Fibroblast of lung (primary cell): Measurements from ENCODE around the gene CACYBP. TPM values are rescaled to one million over a fixed set of nuclear protein-coding genes. Genes with fewer than 3 reads are reported as not detected.

ENCODE experiments used
- DNase-seq, 2 donors: peaks; one replicate each; pipeline versions ENCODE4 v3.0.0 to v3.0.0-alpha.2; 2010; ENCODE audit warnings: low read depth in 2 of 2
- H2AFZ ChIP-seq: 2 replicates; pipeline ENCODE4 v1.5.1; 2012; ENCODE audit warnings: low read length, control low read depth, inconsistent platforms
- H3K27ac ChIP-seq: 2 replicates; pipeline ENCODE4 v1.5.1; 2011; ENCODE audit warnings: low read length, control low read depth; ENCODE audit not compliant: insufficient read depth
- H3K27me3 ChIP-seq: 2 replicates; pipeline ENCODE4 v1.5.1; 2011; ENCODE audit warnings: mild to moderate bottlenecking, low read length; ENCODE audit not compliant: control insufficient read depth, insufficient read depth
- H3K36me3 ChIP-seq: 2 replicates; pipeline ENCODE4 v1.5.1; 2011; ENCODE audit warnings: low read length; ENCODE audit not compliant: control insufficient read depth, insufficient read depth
- H3K4me1 ChIP-seq: 2 replicates; pipeline ENCODE4 v1.5.1; 2011; ENCODE audit warnings: low read length; ENCODE audit not compliant: control insufficient read depth, insufficient read depth; ENCODE audit errors: extremely low read depth
- H3K4me2 ChIP-seq: 2 replicates; pipeline ENCODE4 v1.5.1; 2011; ENCODE audit warnings: low read length, control low read depth; ENCODE audit not compliant: insufficient read depth; ENCODE audit errors: extremely low read depth
- H3K4me3 ChIP-seq, 4 experiments: fragments of 200-600 bp in 1 of 4; sonication (generic) in 1 of 4; replicated peaks in 1 of 4; 2 replicates each; pipeline ENCODE4 v1.5.1; 2011 to 2016; ENCODE audit warnings: low read length in 4 of 4, low read depth in 3 of 4, mild to moderate bottlenecking in 3 of 4, control low read depth in 2 of 4, inconsistent platforms in 1 of 4, mixed read lengths in 1 of 4; ENCODE audit not compliant: insufficient read depth in 1 of 4; ENCODE audit errors: control extremely low read depth in 1 of 4
- H3K79me2 ChIP-seq: 2 replicates; pipeline ENCODE4 v1.5.1; 2012; ENCODE audit warnings: mild to moderate bottlenecking, low read length, inconsistent platforms; ENCODE audit not compliant: control insufficient read depth, insufficient read depth
- H3K9ac ChIP-seq: 2 replicates; pipeline ENCODE4 v1.5.1; 2011; ENCODE audit warnings: mild to moderate bottlenecking, low read length, control low read depth; ENCODE audit not compliant: insufficient read depth
- H3K9me3 ChIP-seq: 2 replicates; pipeline ENCODE4 v1.5.1; 2012; ENCODE audit warnings: low read depth, low read length; ENCODE audit not compliant: control insufficient read depth, insufficient read depth
- H4K20me1 ChIP-seq: 2 replicates; pipeline ENCODE4 v1.5.1; 2011; ENCODE audit warnings: low read length; ENCODE audit not compliant: control insufficient read depth, insufficient read depth; ENCODE audit errors: extremely low read depth
- EZH2 ChIP-seq: IDR thresholded peaks from 2 replicates; pipeline ENCODE4 v1.5.1; 2012; ENCODE audit warnings: low read length, control low read depth, mild to moderate bottlenecking; ENCODE audit errors: missing control alignments
- polyA plus RNA-seq, 2 donors: library from polyadenylated mRNA; depleted of rRNA in 1 of 2; stranded (reverse) in 1 of 2; unstranded in 1 of 2; fragments of >200 nt; gene quantifications; 2 replicates each; pipeline ENCODE4 v1.2.1, GENCODE V29; 2011 to 2012; ENCODE audit warnings: missing spikeins in 1 of 2
- total RNA-seq: library from RNA; depleted of rRNA; stranded (reverse); fragments of >200 nt; gene quantifications from 2 replicates; pipeline ENCODE4 v1.2.1, GENCODE V29; 2014
- TF ChIP-seq, protein P1 (sequence below), 2 donors: IDR thresholded peaks in 1 of 2; conservative IDR thresholded peaks in 1 of 2; 1 replicate in 1 of 2; 2 replicates in 1 of 2; pipeline ENCODE4 v1.5.1; 2011 to 2012; ENCODE audit warnings: low read length in 2 of 2, control low read depth in 1 of 2, inconsistent platforms in 1 of 2, low read depth in 1 of 2, mild to moderate bottlenecking in 1 of 2

CACYBP gene
- total and polyA plus RNA-seq, 2 donors (not counting 1 experiment from before 2014, with no cell fraction given), result 55.6 to 238 TPM

DNA sequence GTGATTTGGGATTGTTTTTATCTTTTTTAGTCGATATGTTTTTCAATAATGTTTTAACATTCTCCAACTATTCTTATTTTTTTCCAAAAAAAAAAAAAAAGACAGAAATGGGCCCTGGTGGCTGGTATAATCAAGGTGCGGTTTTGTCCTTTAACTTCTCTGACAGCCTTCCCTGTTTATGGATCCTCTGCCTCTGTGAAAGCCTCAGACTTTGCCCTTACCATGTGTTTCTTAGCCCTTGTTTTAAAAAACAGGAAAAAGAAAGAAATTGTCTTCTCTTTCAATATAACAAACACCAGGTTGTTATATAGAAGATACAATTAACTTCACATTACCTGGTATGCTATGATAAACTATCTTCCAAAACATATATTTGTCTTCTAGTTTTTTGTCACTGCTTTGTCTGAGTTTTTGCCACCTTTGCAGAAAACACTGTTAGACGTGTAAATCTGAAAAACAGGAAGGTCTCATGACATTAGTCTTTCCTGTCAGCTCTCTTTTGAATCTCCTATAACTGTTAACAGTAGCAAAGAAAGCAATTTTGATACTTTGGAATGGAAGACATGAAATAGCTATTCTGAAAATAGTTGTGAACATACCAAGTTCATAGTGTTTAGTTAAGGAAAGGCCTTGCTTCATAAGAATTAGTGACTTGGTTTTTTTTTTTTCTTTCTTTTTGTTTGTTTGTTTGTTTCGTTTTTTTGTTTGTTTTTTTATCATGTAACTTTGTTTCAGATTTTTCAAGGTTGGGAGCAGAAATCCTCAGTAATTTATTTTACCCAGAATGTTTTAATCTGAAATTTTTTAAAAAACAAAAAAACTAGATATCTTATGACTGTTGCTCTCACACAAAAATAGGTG lies 31.7 kb upstream of the CACYBP start:
- H3K4me2 ChIP-seq, result no peak overlapping the region
- no peak overlapping the region for H3K27ac ChIP-seq
- H4K20me1 ChIP-seq, result no peaks in the 10 kb centered on the region
- no peak for DNase-seq
- no peak overlapping the region for H2AFZ ChIP-seq
- TF ChIP-seq, protein P1, sequence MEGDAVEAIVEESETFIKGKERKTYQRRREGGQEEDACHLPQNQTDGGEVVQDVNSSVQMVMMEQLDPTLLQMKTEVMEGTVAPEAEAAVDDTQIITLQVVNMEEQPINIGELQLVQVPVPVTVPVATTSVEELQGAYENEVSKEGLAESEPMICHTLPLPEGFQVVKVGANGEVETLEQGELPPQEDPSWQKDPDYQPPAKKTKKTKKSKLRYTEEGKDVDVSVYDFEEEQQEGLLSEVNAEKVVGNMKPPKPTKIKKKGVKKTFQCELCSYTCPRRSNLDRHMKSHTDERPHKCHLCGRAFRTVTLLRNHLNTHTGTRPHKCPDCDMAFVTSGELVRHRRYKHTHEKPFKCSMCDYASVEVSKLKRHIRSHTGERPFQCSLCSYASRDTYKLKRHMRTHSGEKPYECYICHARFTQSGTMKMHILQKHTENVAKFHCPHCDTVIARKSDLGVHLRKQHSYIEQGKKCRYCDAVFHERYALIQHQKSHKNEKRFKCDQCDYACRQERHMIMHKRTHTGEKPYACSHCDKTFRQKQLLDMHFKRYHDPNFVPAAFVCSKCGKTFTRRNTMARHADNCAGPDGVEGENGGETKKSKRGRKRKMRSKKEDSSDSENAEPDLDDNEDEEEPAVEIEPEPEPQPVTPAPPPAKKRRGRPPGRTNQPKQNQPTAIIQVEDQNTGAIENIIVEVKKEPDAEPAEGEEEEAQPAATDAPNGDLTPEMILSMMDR (conservative IDR thresholded peaks at IDR 0.05 in 1 of 2, IDR thresholded peaks at IDR 0.05 in 1 of 2; ENCODE audit: low read depth in 1 of 2, low read length in 2 of 2), result no peak
- no peak for TF ChIP-seq EZH2
- H3K27me3 ChIP-seq, result no peaks in the 10 kb centered on the region
- H3K4me1 ChIP-seq, result no peaks in the 10 kb centered on the region
- no peaks in the 10 kb centered on the region for H3K36me3 ChIP-seq
- no peaks in the 10 kb centered on the region for H3K79me2 ChIP-seq
- no peak overlapping the region for H3K9ac ChIP-seq
- no peaks in the 10 kb centered on the region for H3K9me3 ChIP-seq
- H3K4me3 ChIP-seq, result no peak overlapping the region

DNA sequence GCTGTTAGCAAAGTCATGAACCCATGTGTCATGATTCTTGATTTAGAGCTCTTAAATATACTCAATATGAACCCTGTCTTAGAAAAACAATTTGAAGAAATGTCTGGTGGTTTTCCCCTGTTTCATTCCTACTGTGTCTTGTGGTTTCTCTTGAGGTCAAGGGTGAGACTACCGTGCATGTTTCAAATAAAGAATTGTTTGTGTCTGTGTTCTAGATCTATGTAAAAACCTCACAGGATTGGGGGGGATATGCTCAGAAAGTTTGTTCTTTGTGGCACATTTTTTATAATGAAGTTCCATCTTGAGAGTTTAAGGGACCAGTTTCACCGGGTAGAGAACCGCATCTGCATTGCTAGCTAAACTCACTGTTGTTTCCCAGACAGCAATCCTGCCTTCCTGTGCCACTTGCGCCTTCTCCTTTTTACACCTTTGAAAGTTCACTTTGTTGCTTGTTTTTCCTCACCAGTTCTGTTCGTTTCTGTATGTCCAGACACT lies 30.9 kb upstream of the CACYBP start:
- no peaks in the 10 kb centered on the region for H4K20me1 ChIP-seq

DNA sequence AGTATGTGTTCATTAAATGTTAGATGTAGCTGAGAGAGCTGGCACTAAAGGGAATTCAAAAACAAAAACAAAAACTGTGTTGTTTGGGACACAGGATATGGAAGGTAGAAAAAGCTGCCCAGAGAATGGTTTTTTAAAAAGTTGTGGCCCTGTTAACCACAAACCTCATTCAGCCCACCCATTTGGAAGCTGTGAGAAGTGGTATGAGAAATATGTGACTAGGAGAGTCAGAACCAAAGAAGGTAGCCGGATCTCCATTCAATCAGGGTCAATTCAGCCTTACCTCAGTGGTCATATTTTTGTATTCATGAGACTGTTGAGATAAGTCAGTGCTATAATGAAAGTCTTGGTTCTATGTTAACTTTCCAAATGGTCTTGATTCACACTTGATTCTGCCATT lies 29.8 kb upstream of the CACYBP start:
- no peaks in the 10 kb centered on the region for H3K27me3 ChIP-seq
- no peak overlapping the region for H3K27ac ChIP-seq
- H3K4me2 ChIP-seq, result no peak overlapping the region
- H3K79me2 ChIP-seq, result no peaks in the 10 kb centered on the region
- TF ChIP-seq, protein P1 (conservative IDR thresholded peaks at IDR 0.05 in 1 of 2, IDR thresholded peaks at IDR 0.05 in 1 of 2; ENCODE audit: low read depth in 1 of 2, low read length in 2 of 2), result no peak
- TF ChIP-seq EZH2, result no peak
- H3K9me3 ChIP-seq, result no peaks in the 10 kb centered on the region
- peak in 1 of 2 donors; percentile 91 for DNase-seq
- H3K36me3 ChIP-seq, result no peaks in the 10 kb centered on the region
- no peak overlapping the region for H3K9ac ChIP-seq
- no peak overlapping the region for H3K4me3 ChIP-seq
- H2AFZ ChIP-seq, result no peak overlapping the region
- H3K4me1 ChIP-seq, result no peaks in the 10 kb centered on the region
- H4K20me1 ChIP-seq, result no peaks in the 10 kb centered on the region

More for the DNA sequence above, 30.9 kb upstream of the CACYBP start:
- no peak overlapping the region for H3K4me3 ChIP-seq
- no peaks in the 10 kb centered on the region for H3K4me1 ChIP-seq
- no peaks in the 10 kb centered on the region for H3K27me3 ChIP-seq
- H3K27ac ChIP-seq, result no peak overlapping the region
- no peak for TF ChIP-seq EZH2
- TF ChIP-seq, protein P1 (conservative IDR thresholded peaks at IDR 0.05 in 1 of 2, IDR thresholded peaks at IDR 0.05 in 1 of 2; ENCODE audit: low read depth in 1 of 2, low read length in 2 of 2), result no peak
- DNase-seq, result peak; percentile 43 to 96
- no peak overlapping the region for H2AFZ ChIP-seq
- H3K9me3 ChIP-seq, result no peaks in the 10 kb centered on the region
- H3K36me3 ChIP-seq, result no peaks in the 10 kb centered on the region
- H3K79me2 ChIP-seq, result no peaks in the 10 kb centered on the region
- no peak overlapping the region for H3K9ac ChIP-seq
- H3K4me2 ChIP-seq, result no peak overlapping the region
